ENCODE data around the gene VAMP2.
A peak's percentile ranks its signal among the peaks of the same experiment; 100 is the strongest.
"Not testable (repeated sequence)": the region's sequence is repeated elsewhere in the genome, so short reads cannot be mapped to it uniquely, and the experiment has no call there.

VAMP2 gene

DNA sequence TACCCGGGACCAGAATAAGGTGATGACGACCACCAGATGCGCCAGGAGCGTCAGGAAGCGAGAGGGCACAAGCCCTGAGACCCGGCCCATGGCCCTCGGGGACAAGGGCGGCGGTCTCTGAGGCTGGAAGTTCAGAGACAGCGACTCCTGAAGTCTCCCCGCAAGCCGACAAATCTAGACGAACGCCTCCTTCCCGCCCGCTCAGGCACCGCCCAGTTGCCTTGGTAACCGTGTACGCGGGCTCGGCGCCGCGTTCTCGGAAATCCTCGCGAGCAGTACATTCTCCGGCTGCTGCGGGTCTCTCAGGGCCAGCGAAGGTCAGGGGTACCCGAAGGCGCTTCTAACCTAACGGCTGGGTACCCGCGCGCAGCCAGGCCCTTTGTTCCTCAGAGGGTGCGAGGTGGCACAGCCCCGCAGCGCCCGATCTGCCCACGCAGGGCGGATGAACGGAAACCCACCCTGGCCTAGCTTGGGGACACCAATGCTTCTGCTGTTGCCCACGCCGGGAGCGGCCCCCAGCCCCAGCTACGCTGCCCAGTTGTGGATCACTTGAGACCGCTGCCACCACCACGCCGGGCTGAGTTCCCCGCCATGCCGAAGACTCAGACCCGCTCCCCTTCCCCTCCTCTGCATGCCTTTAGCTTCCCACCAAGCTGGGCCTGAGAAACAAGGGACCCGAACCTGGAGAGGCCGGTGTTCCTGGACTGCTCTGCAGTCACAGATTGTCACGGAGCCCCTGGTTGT, 13.6 kb upstream of the VAMP2 start, which contains the start of gene TMEM107:
Gene TMEM107 (minus strand): TSS at position 184 of the 744 bp plus-strand sequence. CDS start 94 bp downstream, at position 90.
- peak; percentile 65 for DNase-seq (ENCODE audit: low spot score)

DNA sequence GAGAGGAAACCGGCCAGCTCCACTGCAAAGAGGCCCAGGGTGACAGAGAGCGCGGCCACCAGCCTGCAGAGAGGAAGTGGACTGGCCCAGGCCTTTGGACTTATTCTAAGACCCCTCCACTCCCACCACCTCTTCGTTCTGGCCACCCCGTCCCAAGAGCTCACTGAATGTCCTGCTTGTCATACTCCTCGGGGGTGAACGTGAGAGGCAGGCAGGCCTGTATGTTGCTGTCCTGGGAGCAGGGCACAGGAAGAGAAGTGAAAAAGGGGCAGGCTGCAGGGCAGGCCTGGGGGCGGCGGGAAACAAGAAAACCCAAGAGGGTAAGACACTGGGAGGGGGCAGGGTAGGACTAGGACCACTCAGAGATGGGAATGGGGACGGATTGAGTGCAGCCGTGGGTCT, 13.0 kb upstream of the VAMP2 start:
- DNase-seq (ENCODE audit: low spot score) = no peak

DNA sequence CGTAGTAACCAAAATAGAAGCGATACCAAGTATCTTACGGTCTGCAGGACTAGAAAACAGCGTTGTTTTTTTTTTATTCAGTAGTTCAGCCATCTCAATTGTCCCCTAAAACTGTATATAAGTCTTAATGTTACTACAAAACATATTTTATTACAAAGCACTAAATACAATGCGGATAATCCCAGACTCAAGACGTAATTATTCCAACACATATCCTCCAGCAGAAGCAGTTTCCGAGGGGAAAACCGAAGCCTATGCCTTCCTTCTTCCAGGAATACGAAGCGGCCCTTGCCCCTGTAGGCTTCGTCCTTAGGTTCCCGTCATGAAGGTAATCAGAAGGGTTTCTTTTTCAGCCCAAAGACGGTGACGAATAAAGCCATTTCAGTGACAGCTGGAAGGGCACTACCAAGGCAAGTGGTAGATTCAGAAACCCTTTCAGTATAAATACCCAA, 11.1 kb upstream of the VAMP2 start:
- DNase-seq (ENCODE audit: low spot score) = no peak

GRCh38 chr17:8173056-8173870, 10.5 kb upstream of the VAMP2 start:
- peak; percentile 97 for DNase-seq (ENCODE audit: low spot score)

DNA sequence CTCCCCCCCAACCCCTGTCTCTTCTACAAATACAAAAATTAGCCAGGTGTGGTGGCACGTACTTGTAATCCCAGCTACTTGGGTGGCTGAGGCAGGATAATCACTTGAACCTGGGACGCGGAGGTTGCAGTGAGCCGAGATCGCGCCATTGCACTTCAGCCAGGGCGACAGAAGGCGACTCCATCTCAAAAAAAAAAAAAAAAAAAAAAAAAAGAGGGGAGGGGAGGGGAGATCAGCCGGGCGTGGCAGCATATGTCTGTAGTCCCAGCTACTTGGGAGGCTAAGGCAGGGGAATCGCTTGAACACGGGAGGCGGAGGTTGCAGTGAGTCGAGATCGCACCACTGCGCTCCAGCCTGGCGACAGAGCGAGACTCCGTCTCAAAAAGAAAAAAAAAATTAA, 7.4 kb upstream of the VAMP2 start:
- DNase-seq (ENCODE audit: low spot score) = not testable (repeated sequence)

DNA sequence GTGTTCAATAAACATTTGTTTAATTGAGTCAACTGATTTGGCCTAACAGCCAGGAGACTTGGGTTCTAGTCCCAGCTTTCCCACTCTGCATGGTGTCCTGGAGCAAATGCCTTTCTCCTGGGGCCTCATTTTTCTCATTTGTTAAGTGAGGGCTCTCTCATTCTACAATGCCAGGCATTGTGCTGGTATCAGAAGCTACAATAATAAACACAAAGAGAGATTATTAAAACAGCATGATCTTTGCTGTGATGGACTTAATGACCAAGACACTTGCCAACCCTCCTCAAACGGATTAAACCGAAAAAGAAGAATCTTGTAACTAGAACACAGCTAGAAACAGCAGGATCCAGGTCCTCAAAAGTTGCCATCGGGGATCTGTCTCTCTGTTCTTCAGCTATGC, 4.8 kb upstream of the VAMP2 start:
- DNase-seq (ENCODE audit: low spot score) = no peak

DNA sequence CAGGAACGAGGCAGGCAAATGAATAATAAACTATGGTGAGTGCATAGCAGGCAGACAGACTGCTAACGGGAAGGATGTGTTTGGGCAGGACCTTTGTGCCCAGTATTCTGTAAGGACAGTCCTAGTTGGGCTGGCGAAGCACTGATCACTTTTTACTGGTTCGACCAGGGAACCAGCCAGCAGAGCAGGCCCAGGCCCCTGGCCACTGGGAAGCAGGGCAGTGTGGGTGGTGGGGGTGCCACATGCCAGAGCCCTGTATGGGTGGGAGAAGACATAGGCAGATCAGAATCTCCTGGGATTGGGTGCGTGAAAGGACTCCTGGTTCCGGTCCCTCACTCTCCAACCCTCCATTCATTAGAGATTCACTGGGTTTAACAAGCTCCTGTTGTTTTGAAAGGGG, 4.0 kb upstream of the VAMP2 start:
- DNase-seq (ENCODE audit: low spot score) = no peak

DNA sequence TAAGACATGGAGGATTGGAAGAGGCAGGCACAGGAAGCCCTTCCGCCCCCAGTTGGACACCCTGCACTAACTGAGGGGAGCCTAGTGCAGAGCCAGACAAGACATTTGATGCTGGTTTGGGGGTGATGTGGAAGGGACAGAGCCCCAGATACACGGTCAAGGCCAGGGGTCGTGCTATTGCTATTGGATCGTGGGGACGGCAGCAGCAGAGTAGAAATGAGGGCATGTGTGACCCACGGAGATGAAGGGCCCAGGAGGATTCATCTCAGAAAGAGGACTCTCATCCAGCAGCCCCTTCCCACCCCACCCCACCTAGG, 2.0 kb upstream of the VAMP2 start:
- no peak for DNase-seq (ENCODE audit: low spot score)

DNA sequence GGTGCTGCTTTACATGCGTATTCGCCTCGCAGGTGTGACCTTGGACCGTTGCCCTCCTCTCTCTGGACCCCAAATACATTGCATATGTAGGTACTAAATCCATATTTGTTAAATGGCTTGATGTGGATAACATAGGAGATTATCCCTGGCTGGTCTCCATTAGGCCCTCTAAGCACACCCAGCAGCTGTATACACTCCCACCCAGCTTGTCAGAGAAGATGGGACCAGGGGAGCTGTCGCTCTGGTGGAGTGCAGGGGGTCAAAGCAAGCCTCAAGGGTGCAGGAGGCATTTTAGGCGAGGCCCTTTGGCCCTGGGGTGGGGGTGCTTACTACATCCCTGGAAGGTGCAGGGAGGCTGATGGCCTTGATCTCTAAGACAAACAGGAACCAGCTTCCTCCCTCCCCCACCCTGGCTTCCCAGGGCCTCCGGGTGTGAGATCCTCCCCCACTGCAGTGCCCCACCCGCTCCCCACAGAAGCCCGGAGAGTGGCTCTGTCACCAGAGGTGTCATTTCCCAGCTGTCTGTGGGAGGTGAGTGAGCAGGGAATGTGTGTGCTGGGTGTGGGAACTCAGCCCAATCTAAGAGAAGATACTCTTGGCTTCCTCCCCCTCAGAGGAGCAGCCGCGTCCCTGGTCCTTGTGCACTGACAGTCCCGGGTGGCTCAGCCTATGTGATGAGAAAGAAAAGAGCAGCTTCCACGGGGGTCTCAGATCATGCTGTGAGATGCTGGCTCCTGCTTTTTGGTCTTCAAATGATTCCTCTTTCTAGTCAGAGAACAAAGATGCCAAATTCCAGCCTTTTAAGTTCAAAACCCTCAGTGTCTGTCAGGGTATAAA, 1.4 kb upstream of the VAMP2 start:
- DNase-seq (ENCODE audit: low spot score) = peak; percentile 61

DNA sequence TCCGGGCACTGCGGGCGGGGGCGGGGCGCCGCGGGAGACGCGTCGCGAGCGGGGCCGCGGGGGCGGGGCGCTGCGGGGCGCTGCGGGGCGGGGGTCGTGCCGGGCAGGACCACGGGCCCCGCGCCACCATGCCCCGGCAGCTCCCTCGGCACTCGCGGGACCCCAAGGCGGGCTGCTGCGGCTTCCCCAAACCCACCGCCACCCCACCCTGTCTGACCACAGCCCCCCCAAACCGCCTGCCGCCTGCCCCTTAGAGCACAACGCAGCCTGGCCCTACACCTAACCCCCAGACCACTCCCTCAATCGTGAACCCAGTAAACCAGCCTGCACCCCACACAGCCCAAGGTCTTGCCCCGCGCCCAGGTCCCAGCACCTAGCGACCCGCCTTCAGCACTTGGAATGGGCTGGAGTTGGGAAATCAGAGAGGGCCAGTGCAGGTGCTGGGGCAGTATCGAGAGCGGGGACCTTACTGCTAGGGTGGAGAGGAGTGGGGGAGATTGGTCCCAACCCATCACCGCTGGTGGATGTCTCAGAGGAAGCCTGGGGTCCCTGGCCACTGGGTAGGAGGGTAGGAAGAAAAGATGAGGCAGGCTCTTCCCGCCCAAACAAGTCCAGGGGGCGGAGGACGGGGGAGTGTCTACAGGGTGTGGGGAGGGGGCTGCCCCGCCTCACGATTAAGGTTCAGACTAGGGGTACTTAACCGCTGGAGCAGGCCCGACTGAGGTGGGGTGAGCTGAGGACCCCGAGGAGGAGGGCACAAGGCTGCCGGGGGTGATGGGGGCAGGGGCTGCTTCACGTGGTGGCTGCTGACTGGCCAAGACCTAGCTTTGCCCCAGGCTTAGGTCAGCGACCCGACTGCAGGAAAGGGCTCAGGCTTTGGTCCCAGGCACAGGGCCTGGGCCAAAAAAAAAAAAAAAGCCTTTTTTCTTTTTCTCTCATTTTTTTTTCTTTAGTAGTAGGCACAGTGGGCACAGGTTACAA, 539 bp upstream of the VAMP2 start:
- DNase-seq (ENCODE audit: low spot score) = no peak

- no peak for DNase-seq (ENCODE audit: low spot score)
These were observed 1.2 kb downstream of the VAMP2 start for GRCh38 chr17:8161289-8162232.

DNA sequence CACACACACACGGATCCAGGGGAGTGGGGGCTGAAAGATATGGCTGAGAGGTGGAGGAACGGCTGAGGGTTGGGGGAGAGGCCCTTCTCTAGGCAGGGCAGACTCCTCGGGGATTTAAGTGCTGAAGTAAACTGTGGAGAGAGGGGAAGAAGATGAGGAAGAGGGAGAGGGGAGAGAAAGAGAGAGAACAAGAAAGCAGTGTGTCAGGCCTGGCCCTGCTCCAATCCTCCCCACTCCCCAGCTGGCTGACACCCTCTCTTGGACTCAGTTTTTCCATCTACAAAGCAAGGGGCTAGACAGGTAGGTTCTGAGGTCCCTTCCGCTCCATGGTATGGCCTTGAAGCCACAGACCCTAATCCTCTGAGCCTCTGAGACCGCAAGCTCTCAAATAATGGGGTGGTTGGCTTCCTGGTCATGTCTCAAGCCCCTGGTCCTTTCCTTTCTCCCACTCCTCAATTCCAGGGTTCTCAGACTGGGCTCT, 2.0 kb downstream of the VAMP2 start:
- no peak for DNase-seq (ENCODE audit: low spot score)

DNA sequence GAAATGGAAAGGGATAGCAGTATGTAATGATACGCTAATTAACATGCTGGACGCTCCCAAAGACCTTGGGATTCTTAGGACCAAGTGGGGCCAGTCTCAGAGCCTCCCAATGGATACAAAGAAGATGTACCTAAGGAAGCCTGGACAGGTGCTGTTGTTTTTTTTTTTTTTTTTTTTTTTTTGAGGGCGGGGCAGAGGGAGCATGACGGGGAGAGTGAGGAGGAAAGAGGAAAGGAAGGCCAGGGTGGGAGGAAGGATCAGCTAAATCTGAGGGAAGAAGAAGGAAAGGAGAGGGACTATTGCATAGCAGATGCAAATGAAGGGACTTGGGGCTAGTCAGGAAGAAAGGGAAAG, 2.5 kb downstream of the VAMP2 start:
- DNase-seq (ENCODE audit: low spot score) = no peak

GRCh38 chr17:8159459-8160223, 3.1 kb downstream of the VAMP2 start:
- no peak for DNase-seq (ENCODE audit: low spot score)

- no peak for DNase-seq (ENCODE audit: low spot score)
These were observed 3.7 kb downstream of the VAMP2 start for GRCh38 chr17:8159032-8159400.

GRCh38 chr17:8158267-8159031, 4.3 kb downstream of the VAMP2 start:
- peak; percentile 95 for DNase-seq (ENCODE audit: low spot score)

DNA sequence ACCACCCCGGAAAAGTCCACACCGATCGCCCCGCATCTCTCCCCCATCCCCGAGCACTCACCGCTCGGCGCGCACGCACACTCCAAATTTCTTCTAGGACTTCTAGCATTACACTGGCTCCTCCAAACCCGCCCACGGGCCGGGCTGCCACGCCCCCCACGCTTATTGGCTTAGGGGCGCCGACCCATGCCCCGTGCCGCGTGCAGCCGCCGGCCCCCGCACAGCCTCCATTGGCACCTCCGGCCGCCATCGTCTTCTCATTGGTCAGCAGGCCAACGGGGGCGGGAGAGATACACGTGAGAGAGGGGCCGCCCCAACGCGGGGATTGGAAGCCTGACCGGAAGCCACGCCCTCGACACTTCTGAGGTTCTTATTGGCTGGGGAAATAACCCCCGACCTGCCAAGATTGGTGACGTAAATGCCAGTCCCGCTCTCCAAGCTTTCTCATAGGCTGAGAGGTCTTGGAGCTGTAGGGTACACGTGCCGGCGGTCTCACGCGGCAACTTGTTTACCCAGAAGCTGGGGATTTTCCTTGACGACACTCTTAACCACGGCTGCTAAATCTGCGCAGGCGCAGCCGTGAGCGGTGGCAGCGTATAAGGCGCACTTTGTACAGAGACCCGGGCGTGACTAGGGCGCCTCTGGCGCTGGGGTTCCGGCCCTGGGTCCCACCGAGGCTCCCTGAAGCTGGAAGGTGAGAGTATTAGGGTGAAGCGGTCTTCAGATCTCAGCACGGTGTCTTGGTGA, 6.3 kb downstream of the VAMP2 start:
- peak; percentile 100 for DNase-seq (ENCODE audit: low spot score)

- DNase-seq (ENCODE audit: low spot score) = no peak
These were observed 6.8 kb downstream of the VAMP2 start for GRCh38 chr17:8155996-8156245.

All from pons (tissue), 1 donor.